Measurements from ENCODE around the gene TST.

GRCh38 chr22:37010174-37010573 lies 9.1 kb downstream of the TST start:
- TF ChIP-seq EZH2 (IDR thresholded peaks at IDR 0.05): no peak
- no peak for TF ChIP-seq CTCF (IDR thresholded peaks at IDR 0.05)
- TF ChIP-seq EZH2phosphoT487 (IDR thresholded peaks at IDR 0.05): no peak
